DMS53 treated with DMSO at 0.1 percent for 48 hours (cell line): Measurements from ENCODE around the gene LEMD1.

ENCODE experiments used
- DNase-seq: peaks from one replicate; lab custom pipeline; 2025; ENCODE audit not compliant: unreplicated experiment; lab: John Stamatoyannopoulos, UW

The LEMD1 gene

DNA sequence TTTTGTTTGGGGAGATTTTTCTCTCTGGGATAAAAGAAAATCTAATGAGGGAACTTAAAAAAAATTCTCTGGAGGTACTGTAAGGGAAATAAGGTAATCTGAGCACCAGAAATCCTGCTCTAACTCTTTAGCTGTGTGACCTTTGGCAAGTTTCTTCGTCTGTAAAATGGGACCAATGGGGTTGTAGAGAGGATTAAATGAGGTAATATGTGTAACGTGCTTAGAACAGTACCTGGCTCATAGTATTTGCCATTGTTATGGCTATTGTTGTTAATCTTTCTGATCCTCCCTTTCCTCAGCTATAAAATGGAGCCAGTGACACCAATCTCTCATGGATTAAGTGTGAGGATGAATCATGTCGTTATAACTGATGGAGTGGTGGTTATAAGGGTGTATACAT lies 64.3 kb downstream of the LEMD1 start:
- DNase-seq = no peak

DNA sequence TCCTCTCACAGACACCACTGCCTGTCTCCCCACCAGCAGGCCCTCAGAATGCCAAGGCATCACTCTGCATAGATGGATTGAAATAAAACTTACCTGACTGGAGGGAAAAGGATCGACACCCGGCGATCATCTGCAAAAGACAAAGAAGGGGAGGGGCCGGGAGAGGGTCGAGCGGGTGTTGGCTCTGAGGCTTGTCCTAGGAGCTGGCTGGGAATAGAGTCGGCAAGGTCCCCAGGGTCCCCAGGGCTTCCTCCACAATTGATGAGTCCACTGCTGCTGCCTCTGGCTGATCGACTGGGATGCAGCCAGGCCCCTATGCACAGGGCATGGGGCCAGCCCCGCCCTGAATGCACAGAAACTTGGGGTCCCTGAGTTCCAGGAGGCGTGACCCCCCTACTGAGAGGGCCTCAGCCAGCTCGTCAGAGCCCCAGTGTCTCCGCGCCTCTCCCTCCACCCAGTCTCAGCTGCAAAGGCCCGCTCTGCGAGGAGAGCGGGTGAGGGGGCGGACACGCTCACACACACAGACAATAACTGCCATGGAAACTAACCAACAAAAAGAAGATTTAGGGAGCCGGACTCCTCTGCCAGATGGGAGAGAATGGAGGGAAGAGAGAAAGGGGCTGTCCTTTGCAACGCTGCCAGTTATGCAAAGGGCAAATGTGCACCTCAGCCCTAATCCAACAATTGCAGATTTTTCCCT lies 65.3 kb downstream of the LEMD1 start, which contains the start of gene KLHDC8A:
Gene KLHDC8A (minus strand): TSS at position 483 of the 700 bp plus-strand sequence. CDS start 13,318 bp downstream, outside the sequence.
- DNase-seq = no peak

DNA sequence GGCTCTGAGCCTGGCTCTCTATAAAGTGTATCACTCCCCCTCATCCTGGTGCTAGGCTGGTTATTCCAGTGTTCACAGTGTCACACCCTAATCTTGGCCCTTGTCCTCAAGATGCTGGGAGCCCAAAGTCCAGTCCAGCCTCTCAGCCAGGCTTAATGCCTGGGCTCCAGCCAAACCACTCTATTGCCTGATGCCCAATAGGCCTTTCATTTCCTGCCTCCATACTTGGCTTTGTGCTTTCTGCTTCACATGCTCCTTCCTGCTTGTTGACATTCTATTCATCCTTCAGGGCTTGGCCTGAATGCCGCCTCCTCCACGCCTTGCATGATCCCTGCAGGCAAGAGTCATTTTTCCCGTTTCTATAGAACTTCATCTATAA lies 66.8 kb downstream of the LEMD1 start:
- no peak for DNase-seq

DNA sequence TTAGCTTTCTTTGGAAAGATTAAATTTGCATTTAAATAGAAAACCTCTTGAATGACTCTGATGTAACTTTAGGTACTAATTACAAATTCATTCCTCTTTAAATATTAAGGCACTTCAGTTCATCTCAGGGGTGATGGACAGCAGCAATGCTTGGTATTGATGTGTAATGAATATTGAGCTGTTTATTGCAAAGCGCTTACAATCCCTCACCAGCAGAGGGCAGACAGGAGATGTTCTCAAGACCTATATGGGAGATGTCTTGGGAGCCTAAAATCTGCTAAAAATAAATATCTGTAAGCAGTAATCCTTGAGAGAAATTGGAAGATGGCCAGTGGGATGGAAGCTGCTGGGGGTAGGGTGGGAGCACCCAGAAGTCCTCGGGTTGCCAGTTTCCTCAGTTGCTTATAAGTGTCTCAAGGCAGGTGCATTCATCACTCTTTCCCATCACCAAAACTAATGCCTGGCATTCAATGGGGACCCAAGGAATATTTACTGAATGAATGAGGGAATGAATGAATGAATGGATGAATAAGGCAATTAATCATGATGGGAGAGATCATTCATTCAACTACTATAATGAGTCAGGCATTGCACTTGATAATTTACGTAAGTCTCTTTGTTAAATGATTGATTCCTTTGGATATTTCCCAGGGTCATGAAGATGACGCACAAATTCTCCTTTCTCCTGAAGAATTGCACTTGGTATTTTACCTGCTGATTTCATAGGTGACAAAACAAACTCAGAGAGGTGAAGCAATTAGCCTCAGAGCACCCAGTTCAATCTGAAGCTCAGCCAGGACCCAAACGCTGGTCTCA lies 67.4 kb downstream of the LEMD1 start:
- peak; percentile 72 for DNase-seq

DNA sequence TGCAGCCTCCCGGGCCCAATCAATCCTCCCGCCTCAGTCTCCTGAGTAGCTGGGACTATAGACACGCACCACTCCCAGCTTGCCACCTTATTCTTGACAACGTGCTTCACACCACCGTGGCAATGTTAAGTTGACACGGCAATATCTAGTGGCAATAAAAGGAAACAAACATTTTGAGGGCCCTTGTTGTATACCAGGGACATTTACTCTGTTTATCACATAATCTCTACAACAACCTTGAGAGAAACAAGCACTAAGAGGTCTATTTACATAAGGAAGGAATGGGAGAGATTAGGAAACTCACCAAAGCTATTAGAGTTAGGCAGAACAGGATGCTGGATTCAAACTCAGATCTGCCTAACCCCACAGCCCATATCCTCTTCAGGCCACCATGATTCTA lies 68.2 kb downstream of the LEMD1 start:
- DNase-seq = no peak

DNA sequence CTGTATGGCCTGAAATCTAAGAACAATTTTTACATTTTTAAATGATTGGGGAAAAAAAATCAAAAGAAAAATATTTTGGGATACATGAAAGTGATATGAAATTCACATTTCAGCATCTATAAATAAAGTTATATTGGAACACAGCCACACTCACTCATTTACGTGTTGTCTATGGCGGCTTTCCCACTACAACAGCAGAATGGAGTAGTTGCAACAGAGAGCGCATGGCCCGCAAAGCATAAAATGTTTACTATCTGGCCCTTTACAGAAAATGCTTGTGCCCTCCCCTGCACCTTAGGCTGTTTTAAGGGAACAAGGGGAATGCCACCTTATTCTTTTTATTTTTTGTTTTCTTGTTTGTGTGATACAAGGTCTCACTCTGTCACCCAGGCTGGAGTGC lies 68.7 kb downstream of the LEMD1 start:
- no peak for DNase-seq

DNA sequence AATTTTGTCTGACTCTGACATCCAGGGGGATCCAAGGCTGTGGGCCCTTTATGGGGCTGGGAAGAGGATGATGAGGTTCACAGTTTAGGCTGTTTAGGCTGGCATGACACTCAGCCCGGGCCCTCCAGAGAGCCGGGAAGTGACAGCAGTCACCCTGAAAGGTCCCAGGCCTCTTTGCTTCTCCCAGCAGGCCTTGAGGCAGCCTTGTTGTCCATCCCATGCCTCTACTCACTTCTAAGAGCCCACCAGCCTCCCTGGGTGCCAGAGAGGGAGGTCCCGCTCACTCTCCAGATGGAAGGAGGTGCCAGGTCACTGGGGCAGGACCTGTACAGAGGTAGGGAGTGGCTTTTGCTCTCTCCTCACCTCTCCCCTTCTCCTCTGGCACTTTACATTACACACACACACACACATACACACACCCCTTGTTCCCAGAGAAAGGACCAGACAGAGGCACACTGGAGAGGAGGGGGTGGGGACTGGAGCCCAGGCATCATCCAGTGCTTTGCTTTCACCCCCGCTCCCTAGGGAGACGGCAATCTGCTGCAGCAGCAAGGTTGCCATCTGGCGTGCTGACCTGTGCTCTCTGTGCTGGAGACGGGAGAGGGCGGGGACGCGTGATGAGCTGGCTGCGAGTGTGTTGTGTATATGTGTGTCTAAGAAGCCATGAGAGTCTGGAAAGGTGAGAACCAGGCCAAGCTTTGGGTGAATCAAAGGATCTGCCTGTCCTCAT lies 69.7 kb downstream of the LEMD1 start:
- peak; percentile 81 for DNase-seq

DNA sequence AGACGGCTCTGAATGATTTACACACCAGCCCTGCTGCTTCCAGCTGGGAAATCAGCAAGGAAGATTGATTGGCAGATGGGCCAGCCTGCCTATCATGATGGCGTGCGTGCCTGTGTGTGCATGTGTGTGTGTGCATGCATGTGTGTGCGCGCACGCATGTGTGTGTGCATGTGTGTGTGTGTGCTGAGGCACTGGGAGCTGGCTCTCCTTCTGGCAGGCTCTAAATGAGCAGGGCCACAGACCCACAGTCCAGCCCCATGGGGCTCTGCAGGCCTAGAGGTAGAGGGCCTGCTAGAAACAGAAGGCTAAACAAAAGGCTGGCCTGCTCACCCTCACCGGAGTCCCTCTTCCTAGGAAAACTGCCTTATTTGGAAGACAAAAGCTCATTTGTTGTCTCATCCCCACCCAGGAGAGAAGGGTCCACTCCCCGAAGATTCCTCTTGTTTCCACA lies 71.1 kb downstream of the LEMD1 start:
- DNase-seq = no peak

DNA sequence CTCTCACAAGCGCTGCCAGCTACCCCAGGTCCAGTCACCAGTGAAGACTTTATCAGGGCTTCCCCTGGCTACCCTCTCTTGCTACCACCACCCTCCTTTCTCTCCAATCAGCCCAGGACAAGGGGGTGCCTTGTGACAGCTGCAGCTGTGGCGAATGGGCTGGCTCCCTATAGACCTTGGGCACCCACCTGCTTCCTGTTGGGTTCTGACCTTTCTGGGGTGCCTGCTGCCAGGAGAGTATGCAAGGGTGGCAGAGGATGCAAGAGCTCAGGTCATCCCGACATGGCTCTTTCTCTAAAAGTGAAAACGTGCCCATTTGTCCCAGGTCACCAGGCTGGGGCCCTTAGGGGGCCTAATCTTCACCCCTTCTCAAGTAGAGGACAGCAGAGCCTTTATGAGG lies 71.7 kb downstream of the LEMD1 start:
- DNase-seq = no peak

DNA sequence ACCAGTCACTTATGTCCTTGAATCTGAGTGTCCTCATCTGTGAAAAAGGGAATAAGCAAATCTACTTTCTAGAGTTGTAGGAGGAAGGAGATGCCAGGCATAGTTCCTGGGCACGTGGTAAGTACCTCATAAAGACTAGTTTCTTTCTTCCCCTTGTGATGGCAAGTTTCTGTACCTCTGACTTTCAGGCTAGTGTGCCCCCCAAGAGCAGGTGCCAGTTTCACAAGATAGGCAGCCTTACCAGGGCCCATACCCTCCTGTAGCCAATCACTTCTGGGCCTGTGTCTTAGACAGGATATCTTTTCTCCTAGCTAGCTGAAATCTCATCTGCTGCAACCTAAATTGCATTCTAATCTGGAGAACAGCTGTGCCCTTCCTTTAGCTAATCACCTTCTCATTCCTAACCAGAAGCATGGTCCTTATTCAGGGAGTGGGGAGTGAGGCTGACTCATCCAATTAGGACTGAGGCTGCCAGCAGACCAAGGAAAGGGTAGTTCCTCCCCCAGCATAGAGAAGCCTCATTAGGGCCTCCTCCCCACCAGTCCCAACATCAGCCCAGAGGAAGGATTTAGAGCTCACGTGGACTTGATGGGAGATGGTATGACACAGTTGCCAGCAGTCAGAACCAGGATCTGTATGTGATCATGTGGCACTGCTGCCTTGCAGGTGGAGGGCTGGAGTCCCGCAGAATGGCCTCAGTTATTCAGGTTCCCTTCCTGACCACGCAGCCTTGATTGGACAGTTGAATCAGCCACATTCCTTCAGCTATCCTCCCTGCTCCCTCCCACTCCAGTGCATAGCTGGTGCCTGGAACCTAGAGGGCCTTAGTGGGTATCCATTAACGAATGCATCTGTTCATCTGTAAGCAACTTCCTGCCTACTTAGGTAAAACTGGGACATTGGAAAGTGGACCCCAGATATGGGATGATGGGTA lies 73.0 kb downstream of the LEMD1 start:
- no peak for DNase-seq

DNA sequence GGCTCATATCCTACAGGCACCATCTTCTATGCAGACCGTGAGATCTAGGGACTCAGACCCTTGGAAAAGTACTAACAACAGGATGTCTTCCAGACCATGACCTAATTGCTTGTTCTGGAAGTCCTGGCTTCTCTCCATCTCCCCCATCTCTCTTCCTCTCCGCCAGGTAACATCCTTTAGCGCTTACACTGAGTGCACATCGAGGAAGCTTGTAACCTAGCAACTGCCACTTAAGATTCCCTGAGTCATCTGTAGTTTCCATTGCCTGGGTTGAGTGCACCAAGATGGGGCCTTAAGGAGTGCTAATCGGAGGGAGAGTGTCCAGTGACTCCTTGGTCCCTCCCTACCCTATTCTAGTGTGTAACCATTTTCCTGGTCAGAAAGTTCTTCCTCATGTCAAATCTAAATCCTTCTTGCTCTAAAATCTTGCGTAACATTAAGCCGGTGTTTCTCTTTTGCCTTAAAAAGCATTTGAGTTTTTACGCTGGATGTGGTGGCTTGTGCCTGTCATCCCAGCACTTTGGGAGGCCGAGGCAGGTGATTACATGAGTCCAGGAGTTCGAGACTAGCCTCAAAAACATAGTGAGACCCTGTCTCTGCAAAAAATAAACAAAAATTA lies 74.8 kb downstream of the LEMD1 start:
- peak; percentile 55 for DNase-seq

DNA sequence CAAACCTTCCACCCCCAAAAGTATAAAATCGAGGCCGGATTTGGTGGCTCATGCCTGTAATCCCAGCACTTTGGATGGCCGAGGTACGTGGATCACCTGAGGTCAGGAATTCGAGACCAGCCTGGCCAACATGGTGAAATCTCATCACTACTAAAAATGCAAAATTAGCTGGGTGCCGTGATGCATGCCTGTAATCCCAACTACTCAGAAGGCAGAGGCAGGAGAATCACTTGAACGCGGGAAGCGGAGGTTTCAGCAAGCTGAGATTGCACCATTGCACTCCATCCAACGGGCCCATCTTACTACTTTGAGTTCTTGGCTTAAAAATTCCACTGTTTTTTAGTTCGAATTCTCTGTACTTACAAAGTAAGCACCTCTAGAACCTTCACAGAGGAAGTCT lies 76.1 kb downstream of the LEMD1 start:
- no peak for DNase-seq

DNA sequence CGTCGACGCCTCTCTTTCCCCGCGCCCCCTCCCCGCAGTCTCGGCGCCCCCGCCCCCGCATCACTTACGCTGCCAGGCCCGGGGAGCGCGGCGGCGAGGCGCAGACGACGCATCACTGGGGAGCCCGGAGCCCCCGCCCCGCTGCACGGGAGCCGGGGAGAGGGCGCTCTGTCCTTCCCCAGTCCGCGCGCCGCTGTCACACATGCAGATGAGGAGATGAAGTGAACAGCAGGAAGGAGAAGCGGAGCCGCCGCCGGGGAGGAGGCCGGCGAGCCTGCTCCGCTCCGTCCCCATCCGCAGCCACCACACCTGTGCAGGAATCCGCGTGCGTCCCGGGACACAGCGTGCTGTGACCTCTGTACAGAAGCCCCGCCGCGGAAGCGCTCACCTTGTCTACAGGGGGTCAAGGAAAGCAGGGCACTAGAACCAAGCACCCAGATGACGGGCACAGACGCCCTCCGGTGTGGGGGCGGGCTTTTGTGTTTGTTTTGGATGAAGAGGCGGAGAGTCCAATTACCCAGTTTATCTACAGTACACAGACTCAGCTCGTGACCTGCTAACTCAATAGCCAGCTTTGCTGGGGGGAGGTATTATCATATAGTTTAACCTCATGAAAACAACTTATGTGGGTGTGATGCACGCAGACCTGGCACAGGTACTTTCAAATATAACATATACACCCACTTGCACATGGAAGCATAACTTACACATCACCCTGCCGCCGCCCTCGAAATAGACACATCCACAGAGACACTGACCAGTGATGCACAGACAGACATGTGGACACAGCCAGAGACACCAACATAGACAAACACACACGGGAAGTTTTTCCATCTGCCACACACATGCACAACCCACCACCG lies 77.6 kb downstream of the LEMD1 start:
- peak; percentile 39 for DNase-seq

DNA sequence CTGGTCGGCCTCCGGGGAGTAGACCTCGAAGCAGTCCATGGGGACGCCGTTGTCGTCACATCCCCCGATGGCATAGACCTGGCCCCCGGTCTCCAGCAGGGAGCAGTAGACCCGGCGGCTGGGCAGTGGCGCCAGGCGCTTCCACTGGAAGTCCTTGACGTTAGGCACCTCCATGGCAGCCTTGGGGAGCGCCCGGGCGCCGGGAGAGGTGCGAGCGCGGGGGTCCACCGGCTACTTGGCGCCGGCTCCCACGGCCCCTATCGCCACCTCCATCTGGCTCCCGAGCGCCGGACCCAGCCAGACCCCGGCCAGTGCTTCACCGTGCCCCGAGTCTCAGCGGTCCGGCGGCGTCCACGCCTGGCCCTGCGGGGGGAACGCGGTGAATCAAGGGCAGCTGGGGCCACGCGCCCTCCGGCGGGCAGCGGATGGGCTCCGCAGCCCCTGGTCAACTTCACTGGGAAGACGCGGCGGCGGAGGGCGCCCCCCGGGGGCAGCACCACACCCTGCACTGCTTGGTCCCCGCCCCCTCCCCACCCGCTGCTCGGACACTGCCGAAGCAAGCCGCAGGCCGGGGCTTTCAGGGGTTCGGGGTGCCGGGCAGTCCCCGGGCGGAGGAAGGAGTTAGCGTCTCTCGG lies 78.3 kb downstream of the LEMD1 start:
- DNase-seq = peak; percentile 14

DNA sequence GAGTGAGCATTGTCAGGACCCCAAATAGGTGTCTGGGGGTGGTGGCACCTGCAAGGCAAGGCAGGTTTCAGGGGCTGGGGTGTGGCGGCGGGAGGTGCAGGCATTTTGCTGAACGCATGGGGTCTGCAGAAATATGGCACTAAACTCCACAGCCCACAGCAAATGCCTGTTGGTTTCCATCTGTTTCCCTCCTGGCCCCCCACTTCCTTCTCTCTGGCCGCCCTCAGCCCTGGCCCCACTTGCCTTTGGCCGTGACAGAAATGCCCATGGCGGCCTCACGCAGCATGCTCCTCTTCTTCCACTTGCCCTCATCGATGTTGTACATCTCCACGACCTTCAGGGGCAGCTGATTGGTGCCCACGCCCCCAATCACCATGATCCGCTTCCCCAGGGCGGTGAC lies 78.9 kb downstream of the LEMD1 start:
- DNase-seq = no peak

DNA sequence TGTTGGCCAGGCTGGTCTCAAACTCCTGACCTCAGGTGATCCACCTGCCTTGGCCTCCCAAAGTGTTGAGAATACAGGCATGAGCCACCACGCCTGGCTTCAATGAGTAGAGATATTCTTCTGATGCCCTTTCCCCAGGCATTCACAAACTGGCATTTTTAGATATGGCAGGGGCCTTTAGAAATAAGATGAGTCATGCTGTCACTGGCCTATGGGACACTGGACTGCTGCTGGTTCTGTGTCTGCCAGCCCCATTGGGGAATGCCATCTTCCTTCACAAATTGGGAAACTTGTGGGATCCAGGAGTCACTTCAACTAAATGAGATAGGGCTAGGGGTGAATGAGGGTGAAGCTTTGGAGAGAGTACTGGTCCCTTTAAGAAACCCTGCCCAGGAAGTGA lies 81.2 kb downstream of the LEMD1 start:
- no peak for DNase-seq

DNA sequence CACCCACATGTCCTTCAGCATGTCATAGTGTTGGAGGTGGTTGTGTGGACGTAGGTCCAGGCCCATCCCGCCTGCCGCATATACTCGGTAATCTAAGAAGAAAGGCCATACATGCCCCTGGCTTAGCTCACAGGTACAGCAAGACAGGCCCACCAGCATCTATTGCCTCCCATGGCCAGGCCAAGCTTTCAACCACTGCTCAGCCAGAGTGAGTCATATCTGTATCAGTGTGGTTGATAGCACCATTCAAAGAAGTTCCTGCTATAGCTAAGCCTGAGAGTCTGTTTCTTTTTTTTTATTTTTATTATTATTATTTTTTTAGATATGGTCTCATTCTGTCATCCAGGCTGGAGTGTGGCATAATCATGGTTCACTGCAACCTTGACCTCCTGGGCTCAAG lies 82.1 kb downstream of the LEMD1 start:
- no peak for DNase-seq

DNA sequence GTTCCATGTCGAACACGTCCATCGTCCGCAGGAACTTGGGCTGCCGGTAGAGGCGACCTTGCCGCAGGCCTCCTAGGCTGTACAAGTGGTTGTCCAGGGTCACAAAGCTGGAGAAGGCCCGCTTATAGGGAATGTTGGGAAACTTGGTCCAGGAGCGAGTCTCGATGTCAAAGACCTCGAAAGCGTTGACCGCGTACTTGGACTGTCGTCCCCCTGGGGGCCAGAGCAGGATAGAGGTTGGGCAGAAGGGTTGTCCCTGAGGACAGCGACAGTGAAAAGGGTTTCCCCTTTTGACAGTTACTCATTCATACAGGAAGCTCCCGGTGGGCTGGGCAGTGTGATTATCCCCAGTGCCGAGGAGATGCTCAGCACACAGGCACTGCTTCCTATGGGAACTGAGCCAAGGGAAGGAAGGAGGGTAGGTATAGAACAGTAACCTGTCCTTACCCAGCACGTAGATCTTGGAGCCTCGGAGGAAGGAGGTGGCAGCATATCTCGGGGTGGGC lies 82.6 kb downstream of the LEMD1 start:
- no peak for DNase-seq

DNA sequence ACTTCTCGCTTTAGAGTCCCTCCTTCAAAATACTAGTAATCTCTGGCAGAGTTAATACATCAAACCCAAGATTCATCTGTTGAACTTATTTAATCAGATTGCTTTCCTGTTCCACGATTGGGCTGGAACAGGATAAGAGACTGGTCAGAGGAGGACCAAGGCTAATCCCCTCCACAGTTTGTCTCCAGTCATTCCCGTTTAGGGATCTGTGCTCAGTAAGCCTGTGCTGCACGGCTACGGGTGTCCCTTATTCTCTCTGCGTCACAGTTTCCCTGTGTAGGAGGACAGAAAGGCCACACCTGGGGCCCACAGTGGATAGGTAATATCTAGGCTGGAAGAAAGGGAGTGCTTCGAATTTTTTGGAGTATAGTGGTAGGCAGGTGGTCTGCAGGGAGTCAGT lies 83.8 kb downstream of the LEMD1 start:
- DNase-seq = no peak
